Muscle of leg (tissue), 11 donors: Measurements from ENCODE around the gene MYO1D. TPM values are rescaled to one million over a fixed set of nuclear protein-coding genes. Genes with fewer than 3 reads are reported as not detected.
"Not testable (repeated sequence)": the region's sequence is repeated elsewhere in the genome, so short reads cannot be mapped to it uniquely, and the experiment has no call there.

Source experiments
- DNase-seq: peaks from one replicate; pipeline ENCODE4 v3.0.0; 2013
- H3K27ac ChIP-seq: one replicate; pipeline ENCODE4 v1.5.1; 2013; ENCODE audit warnings: mild to moderate bottlenecking, low read length, control low read depth
- H3K27me3 ChIP-seq: one replicate; pipeline ENCODE4 v1.6.1; 2013; ENCODE audit warnings: low read length; ENCODE audit not compliant: control insufficient read depth, insufficient read depth
- H3K36me3 ChIP-seq: one replicate; pipeline ENCODE4 v1.6.1; 2013; ENCODE audit warnings: low read length; ENCODE audit not compliant: control insufficient read depth, insufficient read depth
- H3K4me1 ChIP-seq: one replicate; pipeline ENCODE4 v1.6.1; 2013; ENCODE audit warnings: low read length; ENCODE audit not compliant: control insufficient read depth, insufficient read depth
- H3K4me3 ChIP-seq: one replicate; pipeline ENCODE4 v1.5.1; 2013; ENCODE audit warnings: low read length, control low read depth
- H3K9me3 ChIP-seq: replicated peaks from 2 replicates; pipeline ENCODE4 v1.6.1; 2013; ENCODE audit warnings: low read depth, low read length; ENCODE audit not compliant: control insufficient read depth
- WGBS: methylation state at CpG from one replicate; pipeline ENCODE4 v1.1.5; 2013; ENCODE audit warnings: missing lambda C conversion rate; ENCODE audit not compliant: insufficient coverage; 5-methylcytosine and 5-hydroxymethylcytosine counted together
- polyA plus RNA-seq, 8 donors: library from polyadenylated mRNA; unstranded; fragments of 120-200 nt; gene quantifications; one replicate each; pipeline versions ENCODE4 v1.2.1 to v1.2.3, GENCODE V29; 2013; ENCODE audit warnings: inconsistent platforms in 1 of 8, low replicate concordance in 1 of 8; ENCODE audit not compliant: insufficient read length in 8 of 8, insufficient read depth in 1 of 8
- total RNA-seq: library from RNA; stranded (reverse); fragments of 120-200 nt; gene quantifications from one replicate; pipeline ENCODE4 v1.2.4, GENCODE V29; 2013

Gene MYO1D
- total and polyA plus RNA-seq, 9 donors, result 4.2 to 10.2 (median 5.4) TPM

DNA sequence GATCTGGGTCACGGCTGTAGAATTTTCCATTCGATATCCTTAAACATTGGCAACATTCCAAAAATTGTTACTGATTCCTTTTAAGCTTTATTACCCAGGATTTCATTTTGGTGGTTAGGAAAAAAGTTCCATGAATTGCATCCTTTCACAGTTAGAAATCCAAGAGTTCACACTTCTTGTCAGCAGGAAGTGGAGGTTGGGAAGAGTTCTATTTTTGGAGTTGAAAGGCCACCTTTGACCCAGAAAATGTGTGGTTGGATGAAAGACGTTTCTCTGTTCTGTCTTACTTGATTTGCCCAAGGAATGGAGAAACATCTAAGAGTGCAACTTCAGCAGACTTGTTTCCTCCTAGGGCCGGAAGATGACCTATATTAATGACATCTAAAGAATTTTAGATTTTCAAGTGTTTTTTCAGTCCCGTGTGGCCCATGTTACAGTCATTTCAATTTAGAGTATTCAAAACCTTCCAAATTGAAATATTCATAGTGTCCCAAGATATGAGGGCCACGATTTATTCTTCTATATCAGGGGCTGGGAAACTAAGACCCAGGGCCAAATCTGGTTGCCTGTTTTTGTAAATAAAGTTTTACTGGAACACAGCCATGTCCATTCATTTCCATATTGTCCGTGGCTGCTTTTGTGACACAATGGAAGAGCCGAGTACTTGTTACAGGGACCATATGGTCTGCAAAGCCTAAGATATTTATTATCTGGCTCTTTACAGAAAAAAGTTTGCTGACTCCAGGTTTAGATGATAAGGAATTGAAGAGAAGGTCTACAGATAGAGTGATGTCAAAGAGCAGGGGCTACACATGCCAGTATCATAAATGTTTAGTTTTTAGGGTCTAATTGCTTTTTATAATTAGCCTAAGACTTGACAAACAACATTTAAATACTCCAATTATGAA lies 339.9 kb downstream of the MYO1D start:
- H3K27ac ChIP-seq, result no peak overlapping the region
- H3K4me3 ChIP-seq, result no peak overlapping the region
- peak; percentile 43 for DNase-seq
- no peaks in the 10 kb centered on the region for H3K4me1 ChIP-seq
- H3K27me3 ChIP-seq, result no peaks in the 10 kb centered on the region
- H3K9me3 ChIP-seq, result no peaks in the 10 kb centered on the region
- 0% methylated on average over 1 of the region's 8 CpGs for WGBS
- H3K36me3 ChIP-seq, result no peaks in the 10 kb centered on the region

DNA sequence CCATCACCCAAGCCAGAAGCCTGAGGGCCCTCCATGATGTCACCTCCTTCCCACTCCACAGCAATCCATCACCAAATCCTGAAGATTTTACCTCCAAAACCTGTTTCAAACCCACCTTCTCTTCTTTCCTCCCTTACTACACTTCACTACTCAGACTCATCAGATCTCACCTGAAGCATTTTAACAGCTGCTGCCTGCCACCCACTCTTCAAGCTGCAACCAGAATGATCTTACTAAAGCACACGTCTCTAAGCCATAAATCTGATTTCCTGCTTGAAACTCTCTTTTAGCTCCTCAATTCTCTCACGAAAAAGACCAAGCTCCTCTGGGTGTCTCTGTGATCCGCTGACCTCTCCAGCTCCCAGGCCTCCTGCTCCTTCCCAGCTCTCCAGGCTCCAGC lies 343.6 kb downstream of the MYO1D start:
- no peak overlapping the region for H3K27ac ChIP-seq
- 29% methylated on average over 3 of the region's 3 CpGs for WGBS
- no peaks in the 10 kb centered on the region for H3K27me3 ChIP-seq
- H3K4me3 ChIP-seq, result no peak overlapping the region
- no peaks in the 10 kb centered on the region for H3K36me3 ChIP-seq
- no peak for DNase-seq
- no peaks in the 10 kb centered on the region for H3K9me3 ChIP-seq
- H3K4me1 ChIP-seq, result no peaks in the 10 kb centered on the region

- 49% methylated on average over 9 of the region's 10 CpGs for WGBS
- Histone ChIP-seq H3K9me3 (no peaks in the 10 kb centered on the region), H3K36me3 (no peaks in the 10 kb centered on the region), H3K27me3 (no peaks in the 10 kb centered on the region), H3K4me1 (peaks cover 8% of the 10 kb centered on the region), H3K4me3 (no peak overlapping the region), H3K27ac (no peak overlapping the region)
- DNase-seq, result no peak
Measured at GRCh38 chr17:32529604-32530003, 347.3 kb downstream of the MYO1D start.

DNA sequence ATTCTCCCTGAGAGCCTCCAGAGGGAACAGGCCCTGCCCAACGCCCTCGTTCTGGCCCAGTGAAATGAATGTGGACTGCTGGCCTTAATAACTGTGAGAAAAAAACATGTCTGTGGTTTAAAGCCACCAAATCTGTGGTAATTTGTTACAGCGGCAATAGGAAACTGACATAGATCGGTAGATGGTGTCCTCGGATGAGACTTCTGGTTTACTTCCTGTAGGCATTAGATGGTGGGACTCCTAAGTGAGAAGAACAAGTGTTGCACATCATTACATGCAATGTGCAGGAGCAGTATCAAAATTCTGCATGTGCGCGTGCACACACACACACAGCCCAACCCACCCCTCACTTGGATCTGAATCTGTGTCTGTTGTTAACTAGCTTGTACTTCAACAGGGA lies 348.1 kb downstream of the MYO1D start:
- Histone ChIP-seq H3K36me3 (no peaks in the 10 kb centered on the region), H3K27me3 (no peaks in the 10 kb centered on the region), H3K27ac (no peak overlapping the region), H3K4me3 (no peak overlapping the region), H3K4me1 (peaks cover 8% of the 10 kb centered on the region), H3K9me3 (no peaks in the 10 kb centered on the region)
- 79% methylated on average over 5 of the region's 7 CpGs for WGBS
- no peak for DNase-seq

DNA sequence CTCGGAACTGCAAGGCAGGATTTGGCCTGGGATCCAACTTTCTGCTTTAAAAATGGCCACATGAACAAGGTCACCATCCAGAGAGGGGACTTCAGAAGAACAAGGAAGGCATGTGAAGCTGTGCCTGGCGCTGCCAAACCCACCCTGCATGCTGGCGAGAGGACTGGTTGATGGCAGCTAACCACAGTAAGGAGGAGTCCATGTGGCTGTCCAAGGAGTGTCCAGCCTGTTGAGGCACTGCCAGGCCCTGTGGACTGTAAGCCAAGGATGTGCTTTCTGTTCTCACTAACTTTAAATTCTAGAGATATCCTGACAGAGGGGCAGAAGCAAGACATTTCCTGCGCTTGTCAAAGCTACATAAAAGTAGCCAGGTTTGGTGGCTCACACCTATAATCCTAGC lies 349.8 kb downstream of the MYO1D start:
- Histone ChIP-seq H3K36me3 (no peaks in the 10 kb centered on the region), H3K4me1 (peaks cover 8% of the 10 kb centered on the region), H3K4me3 (no peak overlapping the region), H3K27ac (no peak overlapping the region), H3K9me3 (no peaks in the 10 kb centered on the region), H3K27me3 (no peaks in the 10 kb centered on the region)
- no peak for DNase-seq
- WGBS, result 94% methylated on average over 3 of the region's 4 CpGs

- Histone ChIP-seq H3K4me3 (no peak overlapping the region), H3K4me1 (peaks cover 13% of the 10 kb centered on the region), H3K36me3 (no peaks in the 10 kb centered on the region), H3K27me3 (peaks cover 2% of the 10 kb centered on the region), H3K9me3 (no peaks in the 10 kb centered on the region), H3K27ac (no peak overlapping the region)
- 0% methylated on average over 2 of the region's 4 CpGs for WGBS
- peak; percentile 53 for DNase-seq
Measured at GRCh38 chr17:32525122-32525521, 351.8 kb downstream of the MYO1D start.

- H3K36me3 ChIP-seq, H3K4me3 ChIP-seq, H3K27me3 ChIP-seq, DNase-seq, H3K9me3 ChIP-seq, H3K27ac ChIP-seq: not testable (repeated sequence)
- peaks cover 17% of the 10 kb centered on the region for H3K4me1 ChIP-seq
- no CpG with 5 or more reads among the region's 6 CpGs for WGBS
Measured at GRCh38 chr17:32524553-32524880, 352.4 kb downstream of the MYO1D start.

GRCh38 chr17:32523827-32524552 lies 352.9 kb downstream of the MYO1D start:
- WGBS, result 88% methylated on average over 5 of the region's 12 CpGs
- H3K9me3 ChIP-seq, result no peaks in the 10 kb centered on the region
- H3K27ac ChIP-seq, result no peak overlapping the region
- no peaks in the 10 kb centered on the region for H3K36me3 ChIP-seq
- H3K27me3 ChIP-seq, result peaks cover 2% of the 10 kb centered on the region
- peaks cover 19% of the 10 kb centered on the region for H3K4me1 ChIP-seq
- no peak for DNase-seq
- H3K4me3 ChIP-seq, result no peak overlapping the region

- Histone ChIP-seq H3K9me3 (no peaks in the 10 kb centered on the region), H3K27me3 (peaks cover 6% of the 10 kb centered on the region), H3K4me3 (no peak overlapping the region), H3K27ac (no peak overlapping the region), H3K36me3 (no peaks in the 10 kb centered on the region), H3K4me1 (peaks cover 26% of the 10 kb centered on the region)
- no peak for DNase-seq
- 94% methylated on average over 4 of the region's 11 CpGs for WGBS
Measured at GRCh38 chr17:32523017-32523680, 353.8 kb downstream of the MYO1D start.

DNA sequence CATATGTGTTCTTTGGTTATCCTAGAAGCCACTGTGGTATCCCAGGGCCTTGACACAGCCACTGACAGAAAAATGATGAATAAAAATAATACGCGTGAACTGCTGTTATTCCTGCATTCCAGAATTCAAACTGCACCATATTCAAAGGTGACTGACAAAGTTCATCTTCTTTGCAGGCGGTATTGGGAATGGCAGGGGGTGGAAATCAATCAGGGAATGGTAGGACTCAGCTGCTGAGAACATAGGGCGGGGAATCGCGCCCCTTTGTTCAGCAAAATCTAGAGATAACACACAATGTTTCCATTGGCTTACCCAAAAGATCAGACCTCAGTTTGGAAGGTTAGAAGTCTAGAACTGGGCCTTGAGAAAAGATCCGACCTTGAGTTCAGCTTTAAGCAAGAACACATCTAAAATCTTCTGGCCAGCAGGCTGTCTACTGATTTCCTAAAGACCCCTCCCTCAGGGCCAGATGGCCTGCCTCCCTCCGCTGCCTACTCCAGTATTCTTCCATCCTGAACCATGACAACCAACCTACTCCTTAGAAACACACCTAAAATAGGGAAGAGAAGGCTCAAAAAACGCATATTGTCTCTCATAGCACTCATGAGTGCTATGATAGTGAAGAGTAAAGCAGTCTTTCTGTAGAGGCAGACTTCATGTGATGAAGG lies 356.1 kb downstream of the MYO1D start:
- WGBS, result no CpG with 5 or more reads among the region's 9 CpGs
- H3K4me3 ChIP-seq, result no peak overlapping the region
- no peak overlapping the region for H3K27ac ChIP-seq

More for the DNA sequence above, 356.1 kb downstream of the MYO1D start:
- Histone ChIP-seq H3K36me3 (no peaks in the 10 kb centered on the region), H3K27me3 (peaks cover 6% of the 10 kb centered on the region), H3K4me1 (peaks cover 30% of the 10 kb centered on the region), H3K9me3 (no peaks in the 10 kb centered on the region)
- no peak for DNase-seq
